ENCODE results near the gene HOOK1. TPM values are rescaled to one million over a fixed set of nuclear protein-coding genes. Genes with fewer than 3 reads are reported as not detected.

HOOK1 gene
- total RNA-seq, 1 experiment from 2014 or later, result 0.57 TPM

- in situ Hi-C loops (cut with HindIII; ENCODE audit: low pct_unique_long_range_greater_than_20kb, low sequenced_read_pairs), result no loop called here
- no peaks in the 10 kb centered on the region for H3K36me3 ChIP-seq (ENCODE audit: control insufficient read depth, insufficient read depth, low read length)
- H3K4me3 ChIP-seq (ENCODE audit: low read depth in 2 of 2, low read length in 2 of 2), result no peak overlapping the region
- ATAC-seq, result no peak
- H3K4me1 ChIP-seq (ENCODE audit: control insufficient read depth, insufficient read depth, low read length), result no peaks in the 10 kb centered on the region
- no peak overlapping the region for H3K27ac ChIP-seq (ENCODE audit: low read length)
- peaks cover 4% of the 10 kb centered on the region for H3K27me3 ChIP-seq (ENCODE audit: control insufficient read depth, insufficient read depth, low read length)
- TF ChIP-seq REST (IDR thresholded peaks at IDR 0.05; ENCODE audit: insufficient read depth in 1 of 2, low read depth in 2 of 2, low read length in 1 of 2) (no peak), POLR2AphosphoS5 (IDR thresholded peaks at IDR 0.05; ENCODE audit: low read depth, low read length) (no peak), TCF7L2 (IDR thresholded peaks at IDR 0.05; ENCODE audit: low read depth, low read length) (no peak)
- no peaks in the 10 kb centered on the region for H3K9me3 ChIP-seq (ENCODE audit: control insufficient read depth, insufficient read depth, low read depth, low read length)
- intact Hi-C loops (cut with micrococcal nuclease; ENCODE audit: unreplicated experiment), result loop anchor here (2.0 kb wide), 1 partner anchor 45 kb away; no protein-coding TSS in a partner anchor
- ChIA-PET POLR2A (interaction anchor here (0.5 to 0.7 kb wide), 2 partner anchors 73 to 91 kb away, joined by 3 to 4 read pairs; no protein-coding TSS in a partner anchor), CTCF (no interaction called here)
- no TSS peak for BruUV-seq (replicated peaks)
- no peak for DNase-seq (ENCODE audit: low read depth, low spot score)
These were observed 87.1 kb downstream of the HOOK1 start for GRCh38 chr1:59901770-59902388.

- Histone ChIP-seq H3K9me3 (ENCODE audit: control insufficient read depth, insufficient read depth, low read depth, low read length) (no peaks in the 10 kb centered on the region), H3K4me3 (ENCODE audit: low read depth in 2 of 2, low read length in 2 of 2) (no peak overlapping the region), H3K4me1 (ENCODE audit: control insufficient read depth, insufficient read depth, low read length) (no peaks in the 10 kb centered on the region), H3K27me3 (ENCODE audit: control insufficient read depth, insufficient read depth, low read length) (peaks cover 6% of the 10 kb centered on the region), H3K27ac (ENCODE audit: low read length) (no peak overlapping the region), H3K36me3 (ENCODE audit: control insufficient read depth, insufficient read depth, low read length) (no peaks in the 10 kb centered on the region)
- intact Hi-C loops (cut with micrococcal nuclease; ENCODE audit: unreplicated experiment), result loop anchor here (2.0 kb wide), 1 partner anchor 44 kb away; no protein-coding TSS in a partner anchor
- POLR2A ChIA-PET, result no interaction called here
- DNase-seq (ENCODE audit: low read depth, low spot score), result peak; percentile 15
- TF ChIP-seq CTCF (IDR thresholded peaks at IDR 0.05) (peak; percentile 69), POLR2AphosphoS5 (IDR thresholded peaks at IDR 0.05; ENCODE audit: low read depth, low read length) (no peak), REST (IDR thresholded peaks at IDR 0.05; ENCODE audit: insufficient read depth in 1 of 2, low read depth in 2 of 2, low read length in 1 of 2) (no peak)
- in situ Hi-C loops (cut with HindIII; ENCODE audit: low pct_unique_long_range_greater_than_20kb, low sequenced_read_pairs), result no loop called here
- BruUV-seq (replicated peaks), result no TSS peak
- ATAC-seq, result peak; percentile 75; the same call in 1 of the 2 replicates
- CTCF ChIA-PET, result interaction anchor here (1.0 kb wide), 1 partner anchor 44 kb away, joined by 5 read pairs; no protein-coding TSS in a partner anchor
These were observed 88.5 kb downstream of the HOOK1 start for GRCh38 chr1:59903141-59903754.
